Progenitor cell of endocrine pancreas (in vitro differentiated cells): ENCODE measurements around the gene PRKCH. TPM values are rescaled to one million over a fixed set of nuclear protein-coding genes. Genes with fewer than 3 reads are reported as not detected.

Experiments
- DNase-seq: peaks from one replicate; pipeline ENCODE4 v3.0.0; 2021; ENCODE audit warnings: low spot score; ENCODE audit not compliant: unreplicated experiment
- H3K27ac Mint-ChIP-seq: 2 replicates; pipeline ENCODE4 v1.8.0; 2021; ENCODE audit warnings: mild to moderate bottlenecking, moderate library complexity, mixed read lengths
- H3K27me3 Mint-ChIP-seq: 2 replicates; pipeline ENCODE4 v1.8.0; 2021; ENCODE audit warnings: mixed read lengths
- H3K36me3 Mint-ChIP-seq: 2 replicates; pipeline ENCODE4 v1.8.0; 2022; ENCODE audit warnings: mixed read lengths; ENCODE audit not compliant: insufficient read depth
- H3K4me1 Mint-ChIP-seq: 2 replicates; pipeline ENCODE4 v1.8.0; 2021; ENCODE audit warnings: low read depth, mixed read lengths
- H3K4me3 Mint-ChIP-seq: 2 replicates; pipeline ENCODE4 v1.8.0; 2021; ENCODE audit warnings: low read depth, mild to moderate bottlenecking, moderate library complexity, mixed read lengths
- H3K9me3 Mint-ChIP-seq: 2 replicates; pipeline ENCODE4 v1.8.0; 2021; ENCODE audit warnings: low read depth, mixed read lengths
- total RNA-seq: library from RNA; stranded (reverse); gene quantifications from 2 replicates; pipeline ENCODE4 v1.2.1, GENCODE V29; 2021
- TF ChIP-seq, protein P1 (sequence below): fragments of 200-600 bp; sonication (generic); IDR thresholded peaks from one replicate; pipeline ENCODE4 v1.5.0; 2021; ENCODE audit warnings: antibody characterized with exemption, mild to moderate bottlenecking; ENCODE audit not compliant: unreplicated experiment

PRKCH gene
- total RNA-seq, 1 donor from 2014 or later = 4.5 TPM

- TF ChIP-seq, protein P1, sequence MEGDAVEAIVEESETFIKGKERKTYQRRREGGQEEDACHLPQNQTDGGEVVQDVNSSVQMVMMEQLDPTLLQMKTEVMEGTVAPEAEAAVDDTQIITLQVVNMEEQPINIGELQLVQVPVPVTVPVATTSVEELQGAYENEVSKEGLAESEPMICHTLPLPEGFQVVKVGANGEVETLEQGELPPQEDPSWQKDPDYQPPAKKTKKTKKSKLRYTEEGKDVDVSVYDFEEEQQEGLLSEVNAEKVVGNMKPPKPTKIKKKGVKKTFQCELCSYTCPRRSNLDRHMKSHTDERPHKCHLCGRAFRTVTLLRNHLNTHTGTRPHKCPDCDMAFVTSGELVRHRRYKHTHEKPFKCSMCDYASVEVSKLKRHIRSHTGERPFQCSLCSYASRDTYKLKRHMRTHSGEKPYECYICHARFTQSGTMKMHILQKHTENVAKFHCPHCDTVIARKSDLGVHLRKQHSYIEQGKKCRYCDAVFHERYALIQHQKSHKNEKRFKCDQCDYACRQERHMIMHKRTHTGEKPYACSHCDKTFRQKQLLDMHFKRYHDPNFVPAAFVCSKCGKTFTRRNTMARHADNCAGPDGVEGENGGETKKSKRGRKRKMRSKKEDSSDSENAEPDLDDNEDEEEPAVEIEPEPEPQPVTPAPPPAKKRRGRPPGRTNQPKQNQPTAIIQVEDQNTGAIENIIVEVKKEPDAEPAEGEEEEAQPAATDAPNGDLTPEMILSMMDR = no peak
- no peak overlapping the region for H3K27ac Mint-ChIP-seq
- H3K27me3 Mint-ChIP-seq = no peaks in the 10 kb centered on the region
- peaks cover 19% of the 10 kb centered on the region for H3K4me1 Mint-ChIP-seq
- no peak for DNase-seq
- H3K9me3 Mint-ChIP-seq = no peaks in the 10 kb centered on the region
- no peaks in the 10 kb centered on the region for H3K36me3 Mint-ChIP-seq
- H3K4me3 Mint-ChIP-seq = no peak overlapping the region
Observed at GRCh38 chr14:61438497-61438859, 117.1 kb downstream of the PRKCH start.

DNA sequence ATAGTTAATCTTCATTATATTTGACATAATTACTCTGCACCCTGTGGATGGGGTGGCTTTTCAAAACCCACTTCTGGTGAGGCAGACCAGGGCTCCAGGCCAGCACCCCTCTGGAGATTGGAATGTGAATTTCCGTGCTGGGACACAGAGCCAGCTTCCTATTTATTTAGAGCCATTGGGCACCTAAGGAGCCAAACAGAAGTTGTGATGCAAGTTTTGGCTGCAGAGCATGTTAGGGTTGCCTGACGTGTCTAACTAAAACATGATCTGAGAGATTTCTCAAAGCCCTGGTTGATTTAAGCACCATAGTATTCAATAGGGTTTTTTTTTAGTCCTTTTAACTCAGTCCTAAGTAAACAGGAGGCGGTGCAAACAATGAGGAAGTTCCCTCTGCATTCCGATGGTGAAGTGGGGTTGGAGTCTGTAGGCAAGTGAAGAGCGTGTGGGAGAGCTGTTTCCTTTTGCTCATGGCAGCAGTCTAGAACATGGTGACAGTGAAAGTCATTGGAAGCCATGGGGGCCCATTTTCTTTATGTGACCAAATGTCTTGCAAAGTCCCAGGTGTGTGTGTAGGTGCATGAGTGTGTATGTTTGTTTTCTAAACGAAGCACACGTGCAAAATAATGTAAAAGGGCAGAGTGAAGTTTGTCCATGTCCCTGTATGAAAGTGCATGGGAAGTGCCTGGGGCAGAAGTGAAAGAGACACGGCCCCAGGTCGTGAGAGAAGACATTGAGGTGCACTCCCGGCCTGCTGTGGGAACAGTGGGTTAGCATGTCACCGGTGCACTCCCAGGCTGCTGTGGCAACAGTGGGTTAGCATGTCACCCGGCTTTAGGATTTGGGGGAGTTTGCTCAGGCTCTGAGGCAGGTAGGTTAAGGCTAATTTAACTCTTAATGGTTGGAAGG lies 117.7 kb downstream of the PRKCH start:
- H3K9me3 Mint-ChIP-seq = no peaks in the 10 kb centered on the region
- no peak overlapping the region for H3K27ac Mint-ChIP-seq
- DNase-seq = no peak
- H3K4me3 Mint-ChIP-seq = peak overlapping the region; percentile 7
- no peaks in the 10 kb centered on the region for H3K27me3 Mint-ChIP-seq
- TF ChIP-seq, protein P1 = no peak
- H3K4me1 Mint-ChIP-seq = peaks cover 19% of the 10 kb centered on the region
- H3K36me3 Mint-ChIP-seq = no peaks in the 10 kb centered on the region

DNA sequence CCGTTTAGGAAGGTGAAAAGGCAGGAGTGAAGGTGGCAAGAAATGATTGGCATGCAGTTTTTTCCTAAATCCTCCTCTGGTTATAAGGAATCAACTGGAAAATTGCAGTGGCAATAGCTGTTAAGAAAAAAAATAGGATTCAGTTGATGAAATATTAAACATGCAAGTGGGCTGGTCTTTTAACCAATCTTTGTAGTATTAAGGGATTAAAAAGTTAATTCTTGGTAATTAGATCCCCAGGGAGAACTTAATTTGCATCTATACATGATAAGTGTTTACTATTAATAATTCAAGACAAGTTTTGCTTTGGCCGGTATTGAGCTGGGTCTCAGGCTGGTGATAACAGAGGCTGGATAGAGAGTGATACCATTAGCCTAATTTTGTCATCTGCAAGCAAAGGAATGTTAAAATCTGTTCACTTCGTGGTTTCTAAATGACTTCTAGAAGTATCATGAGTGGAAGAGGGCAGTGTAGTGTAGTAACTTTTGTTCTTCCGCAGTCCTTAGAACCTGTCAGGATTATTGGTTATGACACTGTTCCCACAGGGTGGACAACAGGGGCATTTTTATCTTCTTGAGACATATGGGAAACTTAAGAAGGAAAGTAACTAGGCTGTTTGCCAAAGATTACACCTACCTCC lies 118.5 kb downstream of the PRKCH start:
- no peaks in the 10 kb centered on the region for H3K27me3 Mint-ChIP-seq
- no peak overlapping the region for H3K27ac Mint-ChIP-seq
- no peak overlapping the region for H3K4me3 Mint-ChIP-seq
- no peaks in the 10 kb centered on the region for H3K36me3 Mint-ChIP-seq
- no peaks in the 10 kb centered on the region for H3K9me3 Mint-ChIP-seq
- no peak for DNase-seq
- TF ChIP-seq, protein P1 = no peak
- H3K4me1 Mint-ChIP-seq = peaks cover 19% of the 10 kb centered on the region

GRCh38 chr14:61443481-61443880 lies 122.1 kb downstream of the PRKCH start:
- Mint-ChIP-seq H3K36me3 (no peaks in the 10 kb centered on the region), H3K27ac (no peak overlapping the region), H3K4me3 (no peak overlapping the region), H3K4me1 (peaks cover 13% of the 10 kb centered on the region), H3K27me3 (no peaks in the 10 kb centered on the region), H3K9me3 (no peaks in the 10 kb centered on the region)
- no peak for DNase-seq
- TF ChIP-seq, protein P1 = no peak

DNA sequence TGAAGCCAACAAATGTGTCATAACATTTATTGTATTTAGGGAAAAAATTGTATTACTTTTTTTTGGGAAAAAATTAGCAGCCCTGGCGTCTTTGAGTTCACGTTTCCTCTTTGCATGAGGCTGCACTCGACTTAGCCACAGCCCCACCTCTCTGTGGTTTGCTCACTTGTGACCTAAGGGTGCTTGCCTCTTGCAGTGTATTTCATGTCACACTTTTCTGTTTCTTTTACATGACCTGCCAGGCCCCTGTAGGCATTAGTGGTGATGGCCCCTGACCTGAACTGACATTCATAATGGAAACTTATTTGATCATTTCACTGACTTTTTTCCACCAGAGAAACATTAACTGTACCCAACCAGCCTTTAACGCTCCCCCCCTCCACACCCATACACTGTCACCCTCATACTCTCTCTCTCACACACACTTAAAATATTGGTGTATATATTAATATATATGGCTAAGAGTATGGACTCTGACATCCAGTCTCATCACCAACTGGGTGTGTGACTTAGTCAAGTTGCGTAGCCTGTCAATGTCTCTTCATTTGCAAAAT lies 122.9 kb downstream of the PRKCH start:
- no peak overlapping the region for H3K27ac Mint-ChIP-seq
- no peaks in the 10 kb centered on the region for H3K36me3 Mint-ChIP-seq
- no peak overlapping the region for H3K4me3 Mint-ChIP-seq
- DNase-seq = no peak
- H3K27me3 Mint-ChIP-seq = no peaks in the 10 kb centered on the region
- H3K4me1 Mint-ChIP-seq = peaks cover 5% of the 10 kb centered on the region
- no peaks in the 10 kb centered on the region for H3K9me3 Mint-ChIP-seq
- TF ChIP-seq, protein P1 = no peak
